ENCODE results near the gene TMEM170A. TPM values are rescaled to one million over a fixed set of nuclear protein-coding genes. Genes with fewer than 3 reads are reported as not detected.
"Not testable (repeated sequence)": the region's sequence is repeated elsewhere in the genome, so short reads cannot be mapped to it uniquely, and the experiment has no call there.

Gene TMEM170A
- total RNA-seq, 1 experiment from 2014 or later: 46.8 TPM

- H3K18ac ChIP-seq (ENCODE audit: insufficient read length, low read depth, low read length): no peak overlapping the region
- Mint-ChIP-seq H3K27ac (peak overlapping the region in 2 of 3 experiments; percentile 37 to 38; a peak in 3 of 7 replicates), H3K4me3 (no peak overlapping the region), H3K4me1 (peaks cover 56 to 74% of the 10 kb centered on the region in 2 experiments), H3K36me3 (ENCODE audit: insufficient read depth in 1 of 3, low read depth in 3 of 3) (peaks cover 4 to 11% (median 11%) of the 10 kb centered on the region in 3 experiments), H3K9me3 (no peaks in the 10 kb centered on the region), H3K27me3 (ENCODE audit: low read depth) (no peaks in the 10 kb centered on the region; the same call in none of the 2 replicates)
- H3K56ac ChIP-seq (ENCODE audit: insufficient read length, low read depth, low read length): no peak overlapping the region
- H3K4me2 ChIP-seq (ENCODE audit: insufficient read depth, insufficient read length, low read length): no peak overlapping the region
- no peak for DNase-seq
- no peak overlapping the region for H2BK120ac ChIP-seq (ENCODE audit: low read depth, low read length, poor library complexity, severe bottlenecking)
- no peak overlapping the region for H2AK5ac ChIP-seq (ENCODE audit: insufficient read length, low read length)
- H3K79me2 ChIP-seq (ENCODE audit: insufficient read depth, low read length): peaks cover 26% of the 10 kb centered on the region; the same call in 1 of the 2 replicates
- H3K4me1 ChIP-seq (ENCODE audit: insufficient read depth, low read length): no peaks in the 10 kb centered on the region; the same call in 1 of the 2 replicates
- no peak overlapping the region for H3K9ac ChIP-seq (ENCODE audit: extremely low read depth, insufficient read length, low read length)
- TF ChIP-seq, protein P1, sequence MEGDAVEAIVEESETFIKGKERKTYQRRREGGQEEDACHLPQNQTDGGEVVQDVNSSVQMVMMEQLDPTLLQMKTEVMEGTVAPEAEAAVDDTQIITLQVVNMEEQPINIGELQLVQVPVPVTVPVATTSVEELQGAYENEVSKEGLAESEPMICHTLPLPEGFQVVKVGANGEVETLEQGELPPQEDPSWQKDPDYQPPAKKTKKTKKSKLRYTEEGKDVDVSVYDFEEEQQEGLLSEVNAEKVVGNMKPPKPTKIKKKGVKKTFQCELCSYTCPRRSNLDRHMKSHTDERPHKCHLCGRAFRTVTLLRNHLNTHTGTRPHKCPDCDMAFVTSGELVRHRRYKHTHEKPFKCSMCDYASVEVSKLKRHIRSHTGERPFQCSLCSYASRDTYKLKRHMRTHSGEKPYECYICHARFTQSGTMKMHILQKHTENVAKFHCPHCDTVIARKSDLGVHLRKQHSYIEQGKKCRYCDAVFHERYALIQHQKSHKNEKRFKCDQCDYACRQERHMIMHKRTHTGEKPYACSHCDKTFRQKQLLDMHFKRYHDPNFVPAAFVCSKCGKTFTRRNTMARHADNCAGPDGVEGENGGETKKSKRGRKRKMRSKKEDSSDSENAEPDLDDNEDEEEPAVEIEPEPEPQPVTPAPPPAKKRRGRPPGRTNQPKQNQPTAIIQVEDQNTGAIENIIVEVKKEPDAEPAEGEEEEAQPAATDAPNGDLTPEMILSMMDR (conservative IDR thresholded peaks at IDR 0.05): no peak
- H2BK20ac ChIP-seq (ENCODE audit: low read depth, low read length, poor library complexity, severe bottlenecking): no peak overlapping the region
- peaks cover 11% of the 10 kb centered on the region for H3K79me1 ChIP-seq (ENCODE audit: insufficient read depth, low read depth, low read length, poor library complexity, severe bottlenecking)
- H3K4ac ChIP-seq (ENCODE audit: low read depth, low read length): no peak overlapping the region
- H4K20me1 ChIP-seq (ENCODE audit: control insufficient read depth, insufficient read depth, insufficient read length): no peaks in the 10 kb centered on the region
- H2AFZ ChIP-seq (ENCODE audit: low read length): no peak overlapping the region
- no peak overlapping the region for H2BK5ac ChIP-seq (ENCODE audit: insufficient read length, low read length)
- H3K27ac ChIP-seq (ENCODE audit: insufficient read length, low read depth, low read length): no peak overlapping the region
- no peak overlapping the region for H4K91ac ChIP-seq (ENCODE audit: insufficient read length, low read depth, low read length)
- no peak overlapping the region for H4K5ac ChIP-seq (ENCODE audit: insufficient read length, low read depth, low read length)
- no peak overlapping the region for H4K8ac ChIP-seq (replicated peaks; ENCODE audit: insufficient read length, low read depth, low read length)
- no peaks in the 10 kb centered on the region for H3K23me2 ChIP-seq (ENCODE audit: insufficient read length, low read depth, low read length, poor library complexity, severe bottlenecking)
- no peaks in the 10 kb centered on the region for H3K9me3 ChIP-seq (ENCODE audit: control insufficient read depth, low read depth, low read length)
- no peak overlapping the region for H3T11ph ChIP-seq (ENCODE audit: low read length)
- WGBS (ENCODE audit: extremely low coverage, insufficient read length, low lambda C conversion rate): no CpG with 5 or more reads among the region's 1 CpG
- H2BK12ac ChIP-seq (ENCODE audit: insufficient read length, low read depth, low read length): no peak overlapping the region
- H2BK15ac ChIP-seq (ENCODE audit: low read depth, low read length): no peak overlapping the region
- no peaks in the 10 kb centered on the region for H3K27me3 ChIP-seq (ENCODE audit: insufficient read depth, low read length)
- H3K23ac ChIP-seq (ENCODE audit: insufficient read length, low read depth, low read length): no peak overlapping the region
- no peak overlapping the region for H3K14ac ChIP-seq (ENCODE audit: insufficient read depth, low read length)
Measured at GRCh38 chr16:75456971-75457370, 7.5 kb downstream of the TMEM170A start.

GRCh38 chr16:75456486-75456885 lies 8.0 kb downstream of the TMEM170A start:
- not testable (repeated sequence) for H2BK12ac ChIP-seq (ENCODE audit: insufficient read length, low read depth, low read length); H3K9me3 Mint-ChIP-seq; H2AK5ac ChIP-seq (ENCODE audit: insufficient read length, low read length); H3K9me3 ChIP-seq (ENCODE audit: control insufficient read depth, low read depth, low read length); H2BK20ac ChIP-seq (ENCODE audit: low read depth, low read length, poor library complexity, severe bottlenecking); H3K27me3 Mint-ChIP-seq (ENCODE audit: low read depth); H4K20me1 ChIP-seq (ENCODE audit: control insufficient read depth, insufficient read depth, insufficient read length); H3T11ph ChIP-seq (ENCODE audit: low read length); H3K18ac ChIP-seq (ENCODE audit: insufficient read length, low read depth, low read length); H2AFZ ChIP-seq (ENCODE audit: low read length); H3K23me2 ChIP-seq (ENCODE audit: insufficient read length, low read depth, low read length, poor library complexity, severe bottlenecking); H2BK15ac ChIP-seq (ENCODE audit: low read depth, low read length); H3K4me2 ChIP-seq (ENCODE audit: insufficient read depth, insufficient read length, low read length); H4K91ac ChIP-seq (ENCODE audit: insufficient read length, low read depth, low read length); H3K56ac ChIP-seq (ENCODE audit: insufficient read length, low read depth, low read length); H3K4me1 ChIP-seq (ENCODE audit: insufficient read depth, low read length); H4K8ac ChIP-seq (replicated peaks; ENCODE audit: insufficient read length, low read depth, low read length); H4K5ac ChIP-seq (ENCODE audit: insufficient read length, low read depth, low read length); H3K4ac ChIP-seq (ENCODE audit: low read depth, low read length); H3K23ac ChIP-seq (ENCODE audit: insufficient read length, low read depth, low read length); H3K9ac ChIP-seq (ENCODE audit: extremely low read depth, insufficient read length, low read length); H3K4me3 Mint-ChIP-seq; H2BK120ac ChIP-seq (ENCODE audit: low read depth, low read length, poor library complexity, severe bottlenecking); DNase-seq; H3K27ac ChIP-seq (ENCODE audit: insufficient read length, low read depth, low read length); H3K14ac ChIP-seq (ENCODE audit: insufficient read depth, low read length); H2BK5ac ChIP-seq (ENCODE audit: insufficient read length, low read length); H3K27me3 ChIP-seq (ENCODE audit: insufficient read depth, low read length)
- peaks cover 6 to 14% (median 13%) of the 10 kb centered on the region in 3 experiments for H3K36me3 Mint-ChIP-seq (ENCODE audit: insufficient read depth in 1 of 3, low read depth in 3 of 3)
- peaks cover 13% of the 10 kb centered on the region for H3K79me1 ChIP-seq (ENCODE audit: insufficient read depth, low read depth, low read length, poor library complexity, severe bottlenecking)
- peaks cover 22% of the 10 kb centered on the region; the same call in 1 of the 2 replicates for H3K79me2 ChIP-seq (ENCODE audit: insufficient read depth, low read length)
- peaks cover 56 to 69% of the 10 kb centered on the region in 2 experiments for H3K4me1 Mint-ChIP-seq
- WGBS (ENCODE audit: extremely low coverage, insufficient read length, low lambda C conversion rate): no CpG with 5 or more reads among the region's 4 CpGs
- peak overlapping the region in 2 of 3 experiments; percentile 37 to 64; a peak in 4 of 7 replicates for H3K27ac Mint-ChIP-seq

Measured in H9 (cell line).